HG03457 (cell line): Measurements from ENCODE around the gene SLC11A1.
A peak's percentile ranks its signal among the peaks of the same experiment; 100 is the strongest.

Experiments used
- ATAC-seq: cut with Tn5 transposase; IDR thresholded peaks from one replicate; pipeline ENCODE4 v1.9.1; 2021; ENCODE audit warnings: moderate number of reproducible peaks; ENCODE audit not compliant: unreplicated experiment

The SLC11A1 gene

GRCh38 chr2:218392891-218393462 is 10.9 kb downstream of the SLC11A1 start:
- ATAC-seq, result no peak

GRCh38 chr2:218393750-218394290 is 11.7 kb downstream of the SLC11A1 start:
- ATAC-seq, result no peak

- no peak for ATAC-seq
These were observed 12.4 kb downstream of the SLC11A1 start for GRCh38 chr2:218394298-218395089.

GRCh38 chr2:218395090-218395444 is 13.0 kb downstream of the SLC11A1 start:
- no peak for ATAC-seq

GRCh38 chr2:218395456-218395825 is 13.4 kb downstream of the SLC11A1 start:
- ATAC-seq, result no peak

GRCh38 chr2:218395826-218396687 is 14.0 kb downstream of the SLC11A1 start:
- ATAC-seq, result peak; percentile 36

GRCh38 chr2:218396688-218397462 is 14.8 kb downstream of the SLC11A1 start:
- ATAC-seq, result no peak

- no peak for ATAC-seq
These were observed 15.4 kb downstream of the SLC11A1 start for GRCh38 chr2:218397463-218397819.

- no peak for ATAC-seq
These were observed 15.9 kb downstream of the SLC11A1 start for GRCh38 chr2:218397820-218398436.

GRCh38 chr2:218398437-218399390 is 16.6 kb downstream of the SLC11A1 start:
- ATAC-seq, result peak; percentile 0

GRCh38 chr2:218399391-218400166 is 17.5 kb downstream of the SLC11A1 start, which contains the start of gene CTDSP1:
CTDSP1 (plus strand) TSS chr2:218399868; CDS start chr2:218400091, 223 bp downstream.
- peak; percentile 33 for ATAC-seq

- ATAC-seq, result no peak
These were observed 18.3 kb downstream of the SLC11A1 start for GRCh38 chr2:218400167-218400929.

GRCh38 chr2:218400930-218401881 is 19.1 kb downstream of the SLC11A1 start:
- ATAC-seq, result no peak

- ATAC-seq, result no peak
These were observed 19.8 kb downstream of the SLC11A1 start for GRCh38 chr2:218401890-218402289.

GRCh38 chr2:218402491-218402901 is 20.4 kb downstream of the SLC11A1 start:
- no peak for ATAC-seq

- no peak for ATAC-seq
These were observed 20.9 kb downstream of the SLC11A1 start for GRCh38 chr2:218402911-218403411.
